GM21390 (cell line): ENCODE measurements around the gene TWF2.
A peak's percentile ranks its signal among the peaks of the same experiment; 100 is the strongest.

Experiments
- ATAC-seq: cut with Tn5 transposase; IDR thresholded peaks from one replicate; pipeline ENCODE4 v1.9.1; 2021; ENCODE audit not compliant: unreplicated experiment

Gene TWF2

GRCh38 chr3:52238193-52238760, 681 bp downstream of the TWF2 start:
- ATAC-seq = peak; percentile 12

GRCh38 chr3:52237657-52238172, 1.2 kb downstream of the TWF2 start:
- ATAC-seq = no peak

GRCh38 chr3:52237006-52237656, 1.8 kb downstream of the TWF2 start:
- ATAC-seq = no peak

GRCh38 chr3:52236424-52236886, 2.5 kb downstream of the TWF2 start:
- ATAC-seq = no peak

- no peak for ATAC-seq
Observed at GRCh38 chr3:52234516-52235447, 4.2 kb downstream of the TWF2 start.

GRCh38 chr3:52233968-52234367, 5.0 kb downstream of the TWF2 start:
- ATAC-seq = no peak

- ATAC-seq = no peak
Observed at GRCh38 chr3:52233108-52233591, 5.8 kb downstream of the TWF2 start.

- ATAC-seq = no peak
Observed at GRCh38 chr3:52232279-52233107, 6.5 kb downstream of the TWF2 start.

GRCh38 chr3:52231502-52232278, 7.3 kb downstream of the TWF2 start:
- ATAC-seq = no peak

GRCh38 chr3:52230889-52231499, 8.0 kb downstream of the TWF2 start:
- no peak for ATAC-seq

- ATAC-seq = no peak
Observed at GRCh38 chr3:52230461-52230860, 8.5 kb downstream of the TWF2 start.

GRCh38 chr3:52229656-52230055, 9.3 kb downstream of the TWF2 start:
- ATAC-seq = no peak

GRCh38 chr3:52228751-52229291, 10.1 kb downstream of the TWF2 start:
- ATAC-seq = no peak

GRCh38 chr3:52228266-52228665, 10.7 kb downstream of the TWF2 start:
- no peak for ATAC-seq

- no peak for ATAC-seq
Observed at GRCh38 chr3:52227766-52228165, 11.2 kb downstream of the TWF2 start.

- ATAC-seq = no peak
Observed at GRCh38 chr3:52227117-52227516, 11.8 kb downstream of the TWF2 start.

- ATAC-seq = peak; percentile 2
Observed at GRCh38 chr3:52226229-52226817, 12.6 kb downstream of the TWF2 start.

- ATAC-seq = peak; percentile 79
Observed at GRCh38 chr3:52225452-52226228, 13.3 kb downstream of the TWF2 start, which contains the start of gene TLR9. Gene TLR9 (minus strand): TSS chr3:52225645. CDS start chr3:52225529, 116 bp downstream.
